Uterus (tissue), 4 donors: ENCODE results near the gene PSMD14. TPM values are rescaled to one million over a fixed set of nuclear protein-coding genes. Genes with fewer than 3 reads are reported as not detected.
"Not testable (repeated sequence)": the region's sequence is repeated elsewhere in the genome, so short reads cannot be mapped to it uniquely, and the experiment has no call there.

Source experiments
- DNase-seq, 2 donors: peaks; one replicate each; pipeline ENCODE4 v3.0.0-alpha.2; 2019 to 2020
- H3K27ac ChIP-seq, 2 donors: fragments of 200-600 bp; sonication (generic); 1 replicate in 1 of 2; 2 replicates in 1 of 2; pipeline ENCODE4 v1.5.1; 2016 to 2018
- H3K27me3 ChIP-seq, 2 donors: fragments of 200-600 bp; sonication (generic); one replicate each; pipeline ENCODE4 v1.5.1; 2018 to 2019; ENCODE audit warnings: control low read depth in 1 of 2
- H3K36me3 ChIP-seq, 2 donors: fragments of 200-600 bp; sonication (generic); one replicate each; pipeline ENCODE4 v1.5.1; 2019; ENCODE audit warnings: control low read depth in 1 of 2
- H3K4me1 ChIP-seq, 2 donors: fragments of 200-600 bp; sonication (generic); one replicate each; pipeline ENCODE4 v1.5.1; 2018 to 2019; ENCODE audit warnings: control low read depth in 1 of 2
- H3K4me3 ChIP-seq, 2 donors: fragments of 200-600 bp; sonication (generic); 1 replicate in 1 of 2; 2 replicates in 1 of 2; pipeline ENCODE4 v1.5.1; 2018 to 2019; ENCODE audit warnings: mild to moderate bottlenecking in 1 of 2
- H3K9me3 ChIP-seq, 2 donors: fragments of 200-600 bp; sonication (generic); one replicate each; pipeline ENCODE4 v1.5.1; 2019; ENCODE audit warnings: control low read depth in 1 of 2
- CTCF ChIP-seq, 4 experiments: fragments of 200-600 bp in 2 of 4; fragments of 450-650 bp in 2 of 4; sonication (generic) in 2 of 4; IDR thresholded peaks; one replicate each; pipeline ENCODE4 v1.5.1; 2016 to 2019; ENCODE audit warnings: antibody characterized with exemption in 4 of 4, mild to moderate bottlenecking in 2 of 4, moderate library complexity in 1 of 4
- POLR2A ChIP-seq, 2 donors: fragments of 450-650 bp; IDR thresholded peaks; one replicate each; pipeline ENCODE4 v1.6.1; 2016; ENCODE audit warnings: antibody characterized with exemption in 2 of 2, mild to moderate bottlenecking in 1 of 2, moderate library complexity in 1 of 2
- intact Hi-C: fragments of 100-400 bp; cut with DNase I; formaldehyde crosslinking; loops from one replicate; pipeline ENCODE4 v1.15.1; 2023; ENCODE audit warnings: low total_unique reads
- total RNA-seq, 4 donors: library from RNA; depleted of rRNA in 3 of 4; stranded (reverse); fragments of >200 nt in 3 of 4; gene quantifications; one replicate each; pipeline versions ENCODE4 v1.1.0 to v1.2.4, GENCODE V29; 2014 to 2023
- donor health status: DM: yes; HTN: yes; CAD: no.

PSMD14 gene
- total RNA-seq, 4 donors from 2014 or later, result 6.8 to 69.2 (median 14.6) TPM

DNA sequence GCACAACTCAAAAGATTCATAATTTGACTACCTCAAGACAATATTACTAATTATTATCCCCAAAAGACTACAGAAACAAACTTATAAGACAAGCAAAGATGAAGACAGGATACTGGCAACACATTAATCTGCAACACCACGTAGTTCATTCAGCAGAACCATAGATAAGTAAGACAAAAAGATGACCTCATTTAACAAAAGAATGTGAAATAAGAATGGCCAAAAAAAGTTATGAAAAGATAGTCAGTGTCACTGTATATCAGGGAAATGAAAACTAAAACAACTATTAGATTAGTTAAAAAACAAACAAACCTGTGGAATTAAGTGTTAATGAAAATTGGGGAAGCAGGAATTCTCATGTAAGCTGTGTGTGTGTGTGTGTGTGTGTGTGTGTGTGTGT, 19.4 kb downstream of the PSMD14 start:
- Histone ChIP-seq H3K9me3 (no peaks in the 10 kb centered on the region), H3K36me3 (no peaks in the 10 kb centered on the region)
- no peak for DNase-seq

GRCh38 chr2:161332371-161332967, 24.2 kb downstream of the PSMD14 start:
- intact Hi-C loops, result no loop called here
- Histone ChIP-seq H3K27ac (no peak overlapping the region), H3K27me3 (no peaks in the 10 kb centered on the region), H3K4me1 (no peaks in the 10 kb centered on the region), H3K9me3 (no peaks in the 10 kb centered on the region), H3K36me3 (no peaks in the 10 kb centered on the region), H3K4me3 (no peak overlapping the region)
- no peak for DNase-seq
- TF ChIP-seq POLR2A (IDR thresholded peaks at IDR 0.05) (no peak), CTCF (IDR thresholded peaks at IDR 0.05) (no peak)

More for the DNA sequence above, 19.4 kb downstream of the PSMD14 start:
- H3K4me3 ChIP-seq, result no peak overlapping the region
- no peak overlapping the region for H3K27ac ChIP-seq
- H3K27me3 ChIP-seq, result no peaks in the 10 kb centered on the region
- TF ChIP-seq POLR2A (IDR thresholded peaks at IDR 0.05) (no peak), CTCF (IDR thresholded peaks at IDR 0.05) (no peak)
- no peaks in the 10 kb centered on the region for H3K4me1 ChIP-seq
- intact Hi-C loops, result no loop called here

- H3K9me3 ChIP-seq, result no peaks in the 10 kb centered on the region
- no peak overlapping the region for H3K4me3 ChIP-seq
- DNase-seq, result no peak
- H3K36me3 ChIP-seq, result no peaks in the 10 kb centered on the region
- intact Hi-C loops, result no loop called here
- no peaks in the 10 kb centered on the region for H3K4me1 ChIP-seq
- H3K27me3 ChIP-seq, result no peaks in the 10 kb centered on the region
- no peak overlapping the region for H3K27ac ChIP-seq
- no peak for TF ChIP-seq CTCF (IDR thresholded peaks at IDR 0.05)
- no peak for TF ChIP-seq POLR2A (IDR thresholded peaks at IDR 0.05)
Measured at GRCh38 chr2:161335626-161336025, 27.4 kb downstream of the PSMD14 start.

GRCh38 chr2:161337247-161337646, 29.0 kb downstream of the PSMD14 start:
- no peak overlapping the region for H3K4me3 ChIP-seq
- no peaks in the 10 kb centered on the region for H3K9me3 ChIP-seq
- no peaks in the 10 kb centered on the region for H3K4me1 ChIP-seq
- H3K27ac ChIP-seq, result no peak overlapping the region
- intact Hi-C loops, result no loop called here
- DNase-seq, result no peak
- H3K36me3 ChIP-seq, result no peaks in the 10 kb centered on the region
- no peaks in the 10 kb centered on the region for H3K27me3 ChIP-seq
- no peak for TF ChIP-seq POLR2A (IDR thresholded peaks at IDR 0.05)
- no peak for TF ChIP-seq CTCF (IDR thresholded peaks at IDR 0.05)

- H3K9me3 ChIP-seq, H3K27me3 ChIP-seq, H3K36me3 ChIP-seq, intact Hi-C loops, H3K4me1 ChIP-seq, H3K4me3 ChIP-seq, H3K27ac ChIP-seq, DNase-seq: not testable (repeated sequence)
Measured at GRCh38 chr2:161339532-161339931, 31.3 kb downstream of the PSMD14 start.

DNA sequence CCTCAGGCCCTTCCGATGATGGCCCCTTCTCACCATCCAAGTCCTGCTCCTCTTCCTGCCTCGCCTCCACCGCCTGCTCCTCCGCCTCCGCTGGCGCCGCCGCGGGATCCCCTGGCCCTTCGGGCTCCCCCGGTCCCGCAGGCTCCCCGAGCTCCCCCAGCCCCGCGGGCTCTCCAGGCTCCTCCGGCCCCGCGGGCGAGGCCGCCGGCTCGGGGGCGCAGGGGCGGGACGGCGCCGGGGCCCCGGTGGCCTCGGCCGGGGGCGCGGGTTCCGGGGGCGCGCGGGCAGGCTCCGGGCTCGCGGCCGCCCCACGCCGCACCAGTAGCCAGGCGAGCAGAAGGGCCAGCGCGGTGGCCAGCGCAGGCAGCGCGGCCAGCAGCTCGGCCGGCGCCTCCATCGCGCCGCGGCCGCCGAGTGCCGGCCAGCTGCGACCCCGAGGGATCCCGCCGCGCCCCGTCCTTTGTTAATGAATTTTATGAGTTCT, 32.7 kb downstream of the PSMD14 start:
- DNase-seq, H3K9me3 ChIP-seq, intact Hi-C loops, H3K36me3 ChIP-seq, H3K27me3 ChIP-seq, H3K4me3 ChIP-seq, H3K4me1 ChIP-seq, H3K27ac ChIP-seq: not testable (repeated sequence)
